GM19395 (cell line): ENCODE data around the gene IFNA14.
"Not testable (repeated sequence)": the region's sequence is repeated elsewhere in the genome, so short reads cannot be mapped to it uniquely, and the experiment has no call there.

Source experiments
- ATAC-seq: cut with Tn5 transposase; IDR thresholded peaks from one replicate; pipeline ENCODE4 v1.9.1; 2021; ENCODE audit warnings: mild to moderate bottlenecking, moderate library complexity; ENCODE audit not compliant: unreplicated experiment

The IFNA14 gene

GRCh38 chr9:21217211-21217610 lies 22.6 kb downstream of the IFNA14 start, which contains the start of gene IFNA16:
Gene IFNA16, minus strand, starts transcription at chr9:21217311. Its CDS starts 6 bp downstream, at chr9:21217305.
- not testable (repeated sequence) for ATAC-seq

- peak; percentile 87 for ATAC-seq
Observed at GRCh38 chr9:21213411-21214326, 26.1 kb downstream of the IFNA14 start.

GRCh38 chr9:21212160-21212559 lies 27.6 kb downstream of the IFNA14 start:
- ATAC-seq = not testable (repeated sequence)

- not testable (repeated sequence) for ATAC-seq
Observed at GRCh38 chr9:21210782-21211181, 29.0 kb downstream of the IFNA14 start.

- no peak for ATAC-seq
Observed at GRCh38 chr9:21210311-21210710, 29.5 kb downstream of the IFNA14 start.

GRCh38 chr9:21207043-21207442 lies 32.8 kb downstream of the IFNA14 start, which contains the start of gene IFNA10:
Gene IFNA10, minus strand, starts transcription at chr9:21207143. Its CDS starts 46 bp downstream, at chr9:21207097.
- ATAC-seq = not testable (repeated sequence)

GRCh38 chr9:21205204-21205603 lies 34.6 kb downstream of the IFNA14 start:
- no peak for ATAC-seq

- not testable (repeated sequence) for ATAC-seq
Observed at GRCh38 chr9:21202105-21202504, 37.7 kb downstream of the IFNA14 start, which contains the start of gene IFNA7. Gene IFNA7, minus strand, starts transcription at chr9:21202205. Its CDS starts 40 bp downstream, at chr9:21202165.

GRCh38 chr9:21194867-21195776 lies 44.7 kb downstream of the IFNA14 start:
- ATAC-seq = peak; percentile 99
